GM10847 (cell line): ENCODE measurements around the gene C11orf52.

Experiments used
- POLR2A ChIP-seq: IDR thresholded peaks from 2 replicates; pipeline ENCODE4 v1.6.1; 2011; ENCODE audit not compliant: insufficient read length; ENCODE audit errors: extremely low read depth

The C11orf52 gene

GRCh38 chr11:111918390-111919256 lies at the start of gene C11orf52:
TSS of gene C11orf52 (plus strand) at chr11:111918913. CDS start at chr11:111918973, 60 bp downstream.
- no peak for TF ChIP-seq POLR2A

- no peak for TF ChIP-seq POLR2A
These were observed 48.6 kb upstream of the C11orf52 start for GRCh38 chr11:111870113-111870512.

GRCh38 chr11:111870522-111870885 lies 48.2 kb upstream of the C11orf52 start:
- no peak for TF ChIP-seq POLR2A

- TF ChIP-seq POLR2A = peak; percentile 73
These were observed 47.6 kb upstream of the C11orf52 start, which contains the start of gene ALG9 for GRCh38 chr11:111870886-111871692. TSS of gene ALG9 (minus strand) at chr11:111871581. CDS start at chr11:111871482, 99 bp downstream.

GRCh38 chr11:111871693-111872161 lies 47.0 kb upstream of the C11orf52 start:
- TF ChIP-seq POLR2A = no peak

- TF ChIP-seq POLR2A = no peak
These were observed 40.3 kb upstream of the C11orf52 start for GRCh38 chr11:111878385-111878848.

GRCh38 chr11:111878849-111879636 lies 39.7 kb upstream of the C11orf52 start, which contains the start of the genes CFAP68 and FDXACB1:
TSS of gene CFAP68 (plus strand) at chr11:111879541. CDS start at chr11:111879561, 20 bp downstream.
TSS of gene FDXACB1 (minus strand) at chr11:111879165. CDS start at chr11:111879132, 33 bp downstream.
- TF ChIP-seq POLR2A = peak; percentile 49

GRCh38 chr11:111879637-111879960 lies 39.1 kb upstream of the C11orf52 start:
- no peak for TF ChIP-seq POLR2A

GRCh38 chr11:111882202-111882601 lies 36.5 kb upstream of the C11orf52 start:
- TF ChIP-seq POLR2A = no peak

- no peak for TF ChIP-seq POLR2A
These were observed 32.7 kb upstream of the C11orf52 start for GRCh38 chr11:111886032-111886431.

- TF ChIP-seq POLR2A = no peak
These were observed 31.9 kb upstream of the C11orf52 start for GRCh38 chr11:111886844-111887243.

GRCh38 chr11:111905411-111905810 lies 13.3 kb upstream of the C11orf52 start:
- TF ChIP-seq POLR2A = no peak

- TF ChIP-seq POLR2A = no peak
These were observed 12.0 kb upstream of the C11orf52 start for GRCh38 chr11:111906680-111907079.

- TF ChIP-seq POLR2A = no peak
These were observed 9.9 kb upstream of the C11orf52 start for GRCh38 chr11:111908639-111909305.
